HCT116 (cell line): ENCODE data around the gene YIPF1. TPM values are rescaled to one million over a fixed set of nuclear protein-coding genes. Genes with fewer than 3 reads are reported as not detected.

Experiments
- ATAC-seq: fragments of 200-7000 bp; cut with Tn5 transposase; 2 replicates; pipeline ENCODE4 v1.9.1; 2020; ENCODE audit warnings: mild to moderate bottlenecking, moderate library complexity
- BruUV-seq: library from RNA; stranded (reverse); fragments of 400-500 nt; replicated peaks from 2 replicates; lab custom pipeline; 2021; lab: Mats Ljungman, UMichigan
- CTCF ChIA-PET: fragments of 300-600 bp; sonication (Branson Sonifier 250); formaldehyde crosslinking; loops from one replicate; lab custom pipeline; 2021; ENCODE audit warnings: antibody characterized with exemption; lab: Charles Lee
- POLR2A ChIA-PET: fragments of 300-600, 350-600 bp; sonication (Branson Sonifier 250); formaldehyde crosslinking; loops from one replicate; lab custom pipeline; 2021; ENCODE audit warnings: antibody characterized with exemption; lab: Charles Lee
- RAD21 ChIA-PET, 2 experiments: fragments of 300-600 bp; sonication (Branson Sonifier 250); formaldehyde crosslinking; loops; one replicate each; lab custom pipeline; 2023; ENCODE audit warnings: low total read pairs in 2 of 2; ENCODE audit not compliant: uncharacterized antibody in 2 of 2, unreplicated experiment in 2 of 2, low non-redundant PET in 1 of 2; lab: Charles Lee
- DNase-seq: peaks from one replicate; pipeline ENCODE4 v3.0.0-alpha.2; 2010; ENCODE audit warnings: low read depth, low spot score
- H2AFZ ChIP-seq: fragments of 200-600 bp; shearing (Covaris generic), sonication (generic); 2 replicates; pipeline ENCODE4 v1.6.1; 2017; ENCODE audit warnings: low read depth, mixed run types, mixed read lengths, antibody characterized with exemption, low read length; ENCODE audit not compliant: poor library complexity, severe bottlenecking
- H3K27ac ChIP-seq: 2 replicates; pipeline ENCODE4 v1.5.1; 2012; ENCODE audit warnings: low read depth, low read length
- H3K27me3 ChIP-seq: fragments of 200-600 bp; sonication (generic); 2 replicates; pipeline ENCODE4 v1.6.1; 2016; ENCODE audit warnings: mixed run types, low read length, mixed read lengths; ENCODE audit not compliant: insufficient read depth
- H3K36me3 ChIP-seq, 2 experiments: fragments of 200-500 bp in 1 of 2; fragments of 200-600 bp in 1 of 2; sonication (Bioruptor generic) in 1 of 2; sonication (generic) in 1 of 2; 2 replicates each; pipeline versions ENCODE4 v1.5.1 to v1.6.1; 2014 to 2016; ENCODE audit warnings: low read length in 2 of 2, inconsistent platforms in 1 of 2, mixed read lengths in 1 of 2, mixed run types in 1 of 2; ENCODE audit not compliant: insufficient read depth in 2 of 2, control insufficient read depth in 1 of 2
- H3K4me1 ChIP-seq, 2 experiments: fragments of 200-600 bp in 1 of 2; sonication (generic) in 1 of 2; 2 replicates each; pipeline versions ENCODE4 v1.5.1 to v1.6.1; 2012 to 2017; ENCODE audit warnings: low read length in 2 of 2, inconsistent platforms in 1 of 2, mild to moderate bottlenecking in 1 of 2, mixed read lengths in 1 of 2, mixed run types in 1 of 2, moderate library complexity in 1 of 2; ENCODE audit not compliant: insufficient read depth in 2 of 2, control insufficient read depth in 1 of 2
- H3K4me2 ChIP-seq: fragments of 200-600 bp; sonication (generic); 2 replicates; pipeline ENCODE4 v1.6.1; 2017; ENCODE audit warnings: mixed run types, low read length, mixed read lengths
- H3K4me3 ChIP-seq, 2 experiments: fragments of 200-600 bp in 1 of 2; sonication (generic) in 1 of 2; replicated peaks in 1 of 2; 2 replicates each; pipeline ENCODE4 v1.5.1; 2011 to 2016; ENCODE audit warnings: low read length in 2 of 2, control low read depth in 1 of 2, low read depth in 1 of 2, mild to moderate bottlenecking in 1 of 2, mixed read lengths in 1 of 2, mixed run types in 1 of 2
- H3K79me2 ChIP-seq: fragments of 200-600 bp; sonication (generic); 2 replicates; pipeline ENCODE4 v1.6.1; 2017; ENCODE audit warnings: mild to moderate bottlenecking, mixed run types, low read length, moderate library complexity, mixed read lengths; ENCODE audit not compliant: insufficient read depth
- H3K9ac ChIP-seq: fragments of 200-600 bp; sonication (generic); 2 replicates; pipeline ENCODE4 v1.6.1; 2016; ENCODE audit warnings: low read length, mixed read lengths
- H3K9me2 ChIP-seq: fragments of 200-600 bp; sonication (generic), shearing (Covaris generic); 2 replicates; pipeline ENCODE4 v1.6.1; 2017; ENCODE audit warnings: mixed run types, mild to moderate bottlenecking, moderate library complexity; ENCODE audit not compliant: insufficient read depth
- H3K9me3 ChIP-seq, 2 experiments: fragments of 200-500 bp in 1 of 2; fragments of 200-600 bp in 1 of 2; sonication (Bioruptor generic) in 1 of 2; sonication (generic) in 1 of 2; 2 replicates each; pipeline ENCODE4 v1.6.1; 2014 to 2017; ENCODE audit warnings: low read length in 2 of 2, mixed read lengths in 2 of 2, inconsistent platforms in 1 of 2, low read depth in 1 of 2, mild to moderate bottlenecking in 1 of 2, mixed run types in 1 of 2, moderate library complexity in 1 of 2; ENCODE audit not compliant: control insufficient read depth in 1 of 2, insufficient read depth in 1 of 2
- H4K20me1 ChIP-seq: fragments of 200-600 bp; sonication (generic), shearing (Covaris generic); 2 replicates; pipeline ENCODE4 v1.6.1; 2017; ENCODE audit warnings: mixed run types, mild to moderate bottlenecking, moderate library complexity; ENCODE audit not compliant: insufficient read depth
- ATF3 ChIP-seq: IDR thresholded peaks from 2 replicates; pipeline ENCODE4 v1.6.1; 2012
- CBX3 ChIP-seq: IDR thresholded peaks from 2 replicates; pipeline ENCODE4 v1.6.1; 2012; ENCODE audit warnings: low read depth
- CEBPB ChIP-seq: IDR thresholded peaks from 2 replicates; pipeline ENCODE4 v1.6.1; 2012; ENCODE audit warnings: low read depth
- ELF1 ChIP-seq: IDR thresholded peaks from 2 replicates; pipeline ENCODE4 v1.6.1; 2012; ENCODE audit warnings: low read depth, borderline replicate concordance
- EZH2 ChIP-seq: fragments of 200-600 bp; sonication (generic); IDR thresholded peaks from 2 replicates; pipeline ENCODE4 v1.6.1; 2017; ENCODE audit warnings: antibody characterized with exemption, mixed run types
- POLR2AphosphoS5 ChIP-seq: IDR thresholded peaks from 2 replicates; pipeline ENCODE4 v1.6.1; 2011; ENCODE audit warnings: mild to moderate bottlenecking, low read depth, low read length, moderate library complexity
- RAD21 ChIP-seq: IDR thresholded peaks from 2 replicates; pipeline ENCODE4 v1.6.1; 2012; ENCODE audit warnings: low read depth, mild to moderate bottlenecking
- SP1 ChIP-seq: IDR thresholded peaks from 2 replicates; pipeline ENCODE4 v1.6.1; 2012; ENCODE audit warnings: low read depth
- SRF ChIP-seq: IDR thresholded peaks from 2 replicates; pipeline ENCODE4 v1.6.1; 2012; ENCODE audit warnings: low read depth
- TCF7L2 ChIP-seq: IDR thresholded peaks from 2 replicates; pipeline ENCODE4 v1.7.0; 2011; ENCODE audit warnings: borderline replicate concordance, inconsistent platforms; ENCODE audit not compliant: insufficient read depth, insufficient read length; ENCODE audit errors: extremely low read depth
- ZFX ChIP-seq: fragments of 450-650 bp; IDR thresholded peaks from 2 replicates; pipeline ENCODE4 v1.6.1; 2017
- intact Hi-C: fragments of 100-400 bp; cut with micrococcal nuclease; formaldehyde crosslinking; loops from 2 replicates; pipeline ENCODE4 v1.10.0; 2022
- total RNA-seq: library from RNA; stranded (reverse); gene quantifications from one replicate; pipeline ENCODE4 v1.2.1, GENCODE V29; 2021; ENCODE audit not compliant: unreplicated experiment

The YIPF1 gene
- total RNA-seq, 1 experiment from 2014 or later = 16.4 TPM

GRCh38 chr1:53851571-53852285 is 37.9 kb downstream of the YIPF1 start (continued):
- no peak for TF ChIP-seq EZH2
- no peak for TF ChIP-seq ATF3
- no peak for TF ChIP-seq CEBPB
- TF ChIP-seq, all 23 proteins: peak for 0

- Histone ChIP-seq H3K9me2 (no peaks in the 10 kb centered on the region), H3K36me3 (no peaks in the 10 kb centered on the region; a peak in 1 of 4 replicates), H3K79me2 (no peaks in the 10 kb centered on the region), H3K4me2 (no peak overlapping the region), H3K4me3 (no peak overlapping the region), H4K20me1 (no peaks in the 10 kb centered on the region), H3K9ac (no peak overlapping the region), H3K9me3 (no peaks in the 10 kb centered on the region), H3K27ac (no peak overlapping the region), H3K27me3 (no peaks in the 10 kb centered on the region), H2AFZ (no peak overlapping the region), H3K4me1 (no peaks in the 10 kb centered on the region)
- BruUV-seq = no TSS peak
- DNase-seq (no peak), ATAC-seq (no peak)
- TF ChIP-seq RAD21 (no peak), ELF1 (no peak), ZFX (no peak), TCF7L2 (no peak), CBX3 (no peak), SP1 (no peak), POLR2AphosphoS5 (no peak), SRF (no peak)
- ChIA-PET POLR2A (no interaction called here), CTCF (interaction anchor here (1.5 kb wide), 1 partner anchor 10 kb away, joined by 6 read pairs; no protein-coding TSS in a partner anchor), RAD21 (no interaction called here)
- intact Hi-C loops = loop anchor here (10.0 kb wide), 1 partner anchor 635 kb away; no protein-coding TSS in a partner anchor
Observed at GRCh38 chr1:53850082-53850673, 39.4 kb downstream of the YIPF1 start.
